ENCODE measurements around the gene PCDH9.

Gene PCDH9

GRCh38 chr13:67197704-67198103, 32.4 kb downstream of the PCDH9 start:
- Histone ChIP-seq H3K36me3 (ENCODE audit: low read depth) (no peaks in the 10 kb centered on the region), H3K27ac (ENCODE audit: poor library complexity, severe bottlenecking) (no peak overlapping the region), H3K4me1 (ENCODE audit: insufficient read depth, poor library complexity, severe bottlenecking) (no peaks in the 10 kb centered on the region), H3K27me3 (ENCODE audit: insufficient read depth, poor library complexity, severe bottlenecking) (peaks cover 5% of the 10 kb centered on the region), H3K4me3 (ENCODE audit: severe bottlenecking) (no peak overlapping the region), H3K9me3 (ENCODE audit: severe bottlenecking) (no peaks in the 10 kb centered on the region)
- TF ChIP-seq, protein P1, sequence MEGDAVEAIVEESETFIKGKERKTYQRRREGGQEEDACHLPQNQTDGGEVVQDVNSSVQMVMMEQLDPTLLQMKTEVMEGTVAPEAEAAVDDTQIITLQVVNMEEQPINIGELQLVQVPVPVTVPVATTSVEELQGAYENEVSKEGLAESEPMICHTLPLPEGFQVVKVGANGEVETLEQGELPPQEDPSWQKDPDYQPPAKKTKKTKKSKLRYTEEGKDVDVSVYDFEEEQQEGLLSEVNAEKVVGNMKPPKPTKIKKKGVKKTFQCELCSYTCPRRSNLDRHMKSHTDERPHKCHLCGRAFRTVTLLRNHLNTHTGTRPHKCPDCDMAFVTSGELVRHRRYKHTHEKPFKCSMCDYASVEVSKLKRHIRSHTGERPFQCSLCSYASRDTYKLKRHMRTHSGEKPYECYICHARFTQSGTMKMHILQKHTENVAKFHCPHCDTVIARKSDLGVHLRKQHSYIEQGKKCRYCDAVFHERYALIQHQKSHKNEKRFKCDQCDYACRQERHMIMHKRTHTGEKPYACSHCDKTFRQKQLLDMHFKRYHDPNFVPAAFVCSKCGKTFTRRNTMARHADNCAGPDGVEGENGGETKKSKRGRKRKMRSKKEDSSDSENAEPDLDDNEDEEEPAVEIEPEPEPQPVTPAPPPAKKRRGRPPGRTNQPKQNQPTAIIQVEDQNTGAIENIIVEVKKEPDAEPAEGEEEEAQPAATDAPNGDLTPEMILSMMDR (IDR thresholded peaks at IDR 0.05; ENCODE audit: poor library complexity, severe bottlenecking): no peak
- ATAC-seq (ENCODE audit: low read depth) (no peak), DNase-seq (ENCODE audit: low spot score) (no peak)

GRCh38 chr13:67193979-67194378, 36.2 kb downstream of the PCDH9 start:
- no peak overlapping the region for H3K27ac ChIP-seq (ENCODE audit: poor library complexity, severe bottlenecking)
- no peaks in the 10 kb centered on the region for H3K4me1 ChIP-seq (ENCODE audit: insufficient read depth, poor library complexity, severe bottlenecking)
- DNase-seq (ENCODE audit: low spot score) (no peak), ATAC-seq (ENCODE audit: low read depth) (no peak)
- no peaks in the 10 kb centered on the region for H3K36me3 ChIP-seq (ENCODE audit: low read depth)
- no peak overlapping the region for H3K4me3 ChIP-seq (ENCODE audit: severe bottlenecking)
- no peaks in the 10 kb centered on the region for H3K9me3 ChIP-seq (ENCODE audit: severe bottlenecking)
- H3K27me3 ChIP-seq (ENCODE audit: insufficient read depth, poor library complexity, severe bottlenecking): peaks cover 14% of the 10 kb centered on the region
- TF ChIP-seq, protein P1 (IDR thresholded peaks at IDR 0.05; ENCODE audit: poor library complexity, severe bottlenecking): no peak

GRCh38 chr13:67192751-67193150, 37.4 kb downstream of the PCDH9 start:
- no peak for DNase-seq (ENCODE audit: low spot score)
- Histone ChIP-seq H3K9me3 (ENCODE audit: severe bottlenecking) (no peaks in the 10 kb centered on the region), H3K36me3 (ENCODE audit: low read depth) (no peaks in the 10 kb centered on the region), H3K4me3 (ENCODE audit: severe bottlenecking) (no peak overlapping the region), H3K27ac (ENCODE audit: poor library complexity, severe bottlenecking) (no peak overlapping the region), H3K27me3 (ENCODE audit: insufficient read depth, poor library complexity, severe bottlenecking) (peaks cover 14% of the 10 kb centered on the region), H3K4me1 (ENCODE audit: insufficient read depth, poor library complexity, severe bottlenecking) (no peaks in the 10 kb centered on the region)
- ATAC-seq (ENCODE audit: low read depth): no peak
- TF ChIP-seq, protein P1 (IDR thresholded peaks at IDR 0.05; ENCODE audit: poor library complexity, severe bottlenecking): no peak

- ATAC-seq (ENCODE audit: low read depth): no peak
- TF ChIP-seq, protein P1 (IDR thresholded peaks at IDR 0.05; ENCODE audit: poor library complexity, severe bottlenecking): no peak
These were observed 43.1 kb downstream of the PCDH9 start for GRCh38 chr13:67186995-67187569.

GRCh38 chr13:67184247-67184646, 45.9 kb downstream of the PCDH9 start:
- Histone ChIP-seq H3K4me1 (ENCODE audit: insufficient read depth, poor library complexity, severe bottlenecking) (no peaks in the 10 kb centered on the region), H3K27me3 (ENCODE audit: insufficient read depth, poor library complexity, severe bottlenecking) (no peaks in the 10 kb centered on the region), H3K27ac (ENCODE audit: poor library complexity, severe bottlenecking) (no peak overlapping the region), H3K4me3 (ENCODE audit: severe bottlenecking) (no peak overlapping the region), H3K36me3 (ENCODE audit: low read depth) (no peaks in the 10 kb centered on the region), H3K9me3 (ENCODE audit: severe bottlenecking) (no peaks in the 10 kb centered on the region)
- DNase-seq (ENCODE audit: low spot score) (no peak), ATAC-seq (ENCODE audit: low read depth) (no peak; the same call in 2 of the 3 replicates)
- TF ChIP-seq, protein P1 (IDR thresholded peaks at IDR 0.05; ENCODE audit: poor library complexity, severe bottlenecking): no peak

More at GRCh38 chr13:67186995-67187569, 43.1 kb downstream of the PCDH9 start:
- H3K36me3 ChIP-seq (ENCODE audit: low read depth): no peaks in the 10 kb centered on the region
- no peaks in the 10 kb centered on the region for H3K9me3 ChIP-seq (ENCODE audit: severe bottlenecking)
- no peak overlapping the region for H3K4me3 ChIP-seq (ENCODE audit: severe bottlenecking)
- H3K4me1 ChIP-seq (ENCODE audit: insufficient read depth, poor library complexity, severe bottlenecking): no peaks in the 10 kb centered on the region
- no peak for DNase-seq (ENCODE audit: low spot score)
- H3K27me3 ChIP-seq (ENCODE audit: insufficient read depth, poor library complexity, severe bottlenecking): peaks cover 10% of the 10 kb centered on the region
- no peak overlapping the region for H3K27ac ChIP-seq (ENCODE audit: poor library complexity, severe bottlenecking)
